AG09319 (cell line): Measurements from ENCODE around the gene PHKA1.
"Not testable (repeated sequence)": the region's sequence is repeated elsewhere in the genome, so short reads cannot be mapped to it uniquely, and the experiment has no call there.

Experiments used
- DNase-seq: peaks from one replicate; pipeline ENCODE4 v3.0.0-alpha.2; 2010; ENCODE audit warnings: low read depth; ENCODE audit errors: extremely low read depth
- CTCF ChIP-seq: IDR thresholded peaks from 2 replicates; pipeline ENCODE4 v1.5.1; 2011; ENCODE audit warnings: low read depth, mild to moderate bottlenecking, inconsistent platforms, low read length, moderate library complexity

Gene PHKA1

GRCh38 chrX:72568406-72569092 is 145.6 kb downstream of the PHKA1 start:
- DNase-seq = no peak
- no peak for TF ChIP-seq CTCF

GRCh38 chrX:72566448-72566847 is 147.7 kb downstream of the PHKA1 start:
- no peak for DNase-seq
- no peak for TF ChIP-seq CTCF

GRCh38 chrX:72559655-72560054 is 154.5 kb downstream of the PHKA1 start:
- not testable (repeated sequence) for DNase-seq

GRCh38 chrX:72554448-72555140 is 159.5 kb downstream of the PHKA1 start:
- no peak for DNase-seq
- no peak for TF ChIP-seq CTCF

- DNase-seq = not testable (repeated sequence)
These were observed 161.7 kb downstream of the PHKA1 start for GRCh38 chrX:72552443-72552842.

DNA sequence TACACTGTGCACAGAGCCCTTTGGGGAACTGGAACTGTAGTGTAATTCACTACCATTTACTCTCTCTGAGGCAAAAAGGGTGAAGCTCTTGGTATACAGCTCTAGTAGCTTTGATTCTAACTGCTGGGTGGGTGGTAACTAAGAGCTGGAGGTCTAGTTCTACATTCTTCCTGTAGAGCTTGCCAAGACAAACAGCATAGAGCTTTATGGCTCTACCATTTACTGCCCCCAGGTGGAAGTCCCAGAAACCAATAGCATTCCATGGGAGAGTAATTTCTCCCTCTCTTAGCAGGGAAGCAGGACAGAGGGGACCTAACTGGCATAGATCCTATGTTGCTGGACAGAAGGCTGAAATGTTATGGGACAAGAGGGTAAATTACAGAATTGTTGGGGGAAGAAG is 168.1 kb downstream of the PHKA1 start:
- no peak for DNase-seq
- no peak for TF ChIP-seq CTCF

DNA sequence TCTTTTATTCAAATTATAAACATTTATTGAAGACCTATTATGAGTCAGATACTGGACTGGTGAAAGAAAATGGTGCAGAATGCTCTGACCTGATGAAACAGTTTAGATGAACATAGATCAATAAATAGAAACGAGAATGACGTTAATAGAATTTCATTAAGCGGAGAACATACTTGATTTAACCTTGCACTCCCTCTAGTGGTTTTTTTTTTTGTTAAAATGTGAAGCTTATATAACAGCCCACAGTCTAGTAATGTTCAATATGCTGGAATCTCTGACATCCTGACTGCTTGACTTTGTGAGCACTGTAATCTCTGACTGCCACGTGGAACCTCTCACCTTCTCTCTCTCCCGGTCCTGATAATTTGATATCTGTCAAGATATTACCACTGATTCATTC is 173.8 kb downstream of the PHKA1 start:
- TF ChIP-seq CTCF = peak; percentile 28

GRCh38 chrX:72539822-72540221 is 174.3 kb downstream of the PHKA1 start:
- DNase-seq = no peak
- no peak for TF ChIP-seq CTCF

More for the DNA sequence above, 173.8 kb downstream of the PHKA1 start:
- DNase-seq = peak; percentile 14
